Central memory CD8-positive, alpha-beta T cell (primary cell): ENCODE measurements around the gene MAP3K10.

Experiments used
- ATAC-seq: fragments of 150-1000 bp; cut with Tn5 transposase; replicated peaks from 2 replicates; pipeline ENCODE4 v1.10.0; 2022; ENCODE audit warnings: mild to moderate bottlenecking, moderate FRiP score, moderate number of reproducible peaks; ENCODE audit not compliant: poor library complexity, severe bottlenecking; ENCODE audit errors: extremely low read depth
- DNase-seq, 2 donors: peaks; one replicate each; pipeline ENCODE4 v3.0.0; 2021; ENCODE audit warnings: low spot score in 2 of 2
- H3K27ac Mint-ChIP-seq: one replicate; pipeline ENCODE4 v1.8.0; 2022; ENCODE audit warnings: low read depth, mild to moderate bottlenecking, moderate library complexity, mixed read lengths
- H3K27me3 Mint-ChIP-seq: one replicate; pipeline ENCODE4 v1.8.0; 2022; ENCODE audit warnings: mixed read lengths
- H3K36me3 Mint-ChIP-seq: one replicate; pipeline ENCODE4 v1.8.0; 2022; ENCODE audit warnings: mild to moderate bottlenecking, moderate library complexity, mixed read lengths; ENCODE audit not compliant: insufficient read depth
- H3K4me1 Mint-ChIP-seq: one replicate; pipeline ENCODE4 v1.8.0; 2022; ENCODE audit warnings: mixed read lengths
- H3K4me3 Mint-ChIP-seq: one replicate; pipeline ENCODE4 v1.8.0; 2022; ENCODE audit warnings: mild to moderate bottlenecking, moderate library complexity, mixed read lengths
- H3K9me3 Mint-ChIP-seq: one replicate; pipeline ENCODE4 v1.8.0; 2022; ENCODE audit warnings: mixed read lengths

MAP3K10 gene

GRCh38 chr19:40234429-40235237, 43.4 kb downstream of the MAP3K10 start:
- H3K9me3 Mint-ChIP-seq = no peaks in the 10 kb centered on the region
- no peaks in the 10 kb centered on the region for H3K27me3 Mint-ChIP-seq
- no peak overlapping the region for H3K4me3 Mint-ChIP-seq
- H3K4me1 Mint-ChIP-seq = no peaks in the 10 kb centered on the region
- peaks cover 29% of the 10 kb centered on the region for H3K36me3 Mint-ChIP-seq
- ATAC-seq (no peak), DNase-seq (no peak)
- peak overlapping the region; percentile 89 for H3K27ac Mint-ChIP-seq

GRCh38 chr19:40235238-40236025, 44.2 kb downstream of the MAP3K10 start:
- Mint-ChIP-seq H3K36me3 (peaks cover 36% of the 10 kb centered on the region), H3K4me3 (no peak overlapping the region), H3K27me3 (no peaks in the 10 kb centered on the region), H3K9me3 (no peaks in the 10 kb centered on the region), H3K4me1 (no peaks in the 10 kb centered on the region), H3K27ac (no peak overlapping the region)
- ATAC-seq = no peak
- no peak for DNase-seq

GRCh38 chr19:40236026-40236355, 44.8 kb downstream of the MAP3K10 start:
- Mint-ChIP-seq H3K27ac (no peak overlapping the region), H3K4me3 (no peak overlapping the region), H3K9me3 (no peaks in the 10 kb centered on the region), H3K36me3 (peaks cover 38% of the 10 kb centered on the region), H3K27me3 (no peaks in the 10 kb centered on the region), H3K4me1 (no peaks in the 10 kb centered on the region)
- ATAC-seq (no peak), DNase-seq (no peak)

- Mint-ChIP-seq H3K36me3 (peaks cover 38% of the 10 kb centered on the region), H3K9me3 (no peaks in the 10 kb centered on the region), H3K27ac (no peak overlapping the region), H3K27me3 (no peaks in the 10 kb centered on the region), H3K4me3 (no peak overlapping the region), H3K4me1 (no peaks in the 10 kb centered on the region)
- no peak for DNase-seq
- no peak for ATAC-seq
These were observed 45.1 kb downstream of the MAP3K10 start for GRCh38 chr19:40236366-40236765.

- H3K4me3 Mint-ChIP-seq = no peak overlapping the region
- H3K27ac Mint-ChIP-seq = no peak overlapping the region
- ATAC-seq (no peak), DNase-seq (no peak)
- no peaks in the 10 kb centered on the region for H3K4me1 Mint-ChIP-seq
- no peaks in the 10 kb centered on the region for H3K9me3 Mint-ChIP-seq
- H3K27me3 Mint-ChIP-seq = no peaks in the 10 kb centered on the region
- peaks cover 40% of the 10 kb centered on the region for H3K36me3 Mint-ChIP-seq
These were observed 46.6 kb downstream of the MAP3K10 start for GRCh38 chr19:40237791-40238190.

- no peaks in the 10 kb centered on the region for H3K9me3 Mint-ChIP-seq
These were observed 47.5 kb downstream of the MAP3K10 start for GRCh38 chr19:40238775-40239174.

GRCh38 chr19:40239415-40240226, 48.4 kb downstream of the MAP3K10 start:
- no peaks in the 10 kb centered on the region for H3K27me3 Mint-ChIP-seq
- peaks cover 43% of the 10 kb centered on the region for H3K36me3 Mint-ChIP-seq
- no peaks in the 10 kb centered on the region for H3K9me3 Mint-ChIP-seq
- peaks cover 4% of the 10 kb centered on the region for H3K4me1 Mint-ChIP-seq
- H3K4me3 Mint-ChIP-seq = no peak overlapping the region
- ATAC-seq (no peak), DNase-seq (no peak)
- no peak overlapping the region for H3K27ac Mint-ChIP-seq

More at GRCh38 chr19:40238775-40239174, 47.5 kb downstream of the MAP3K10 start:
- Mint-ChIP-seq H3K4me3 (no peak overlapping the region), H3K36me3 (peaks cover 45% of the 10 kb centered on the region), H3K4me1 (no peaks in the 10 kb centered on the region), H3K27ac (no peak overlapping the region), H3K27me3 (no peaks in the 10 kb centered on the region)
- no peak for ATAC-seq
- no peak for DNase-seq

GRCh38 chr19:40240332-40240731, 49.1 kb downstream of the MAP3K10 start:
- DNase-seq (no peak), ATAC-seq (no peak)
- H3K4me1 Mint-ChIP-seq = peaks cover 11% of the 10 kb centered on the region
- peaks cover 39% of the 10 kb centered on the region for H3K36me3 Mint-ChIP-seq
- no peaks in the 10 kb centered on the region for H3K27me3 Mint-ChIP-seq
- H3K9me3 Mint-ChIP-seq = no peaks in the 10 kb centered on the region
- H3K4me3 Mint-ChIP-seq = no peak overlapping the region
- H3K27ac Mint-ChIP-seq = no peak overlapping the region

GRCh38 chr19:40241125-40241808, 50.0 kb downstream of the MAP3K10 start:
- no peak for ATAC-seq
- H3K4me3 Mint-ChIP-seq = no peak overlapping the region
- no peak for DNase-seq
- H3K27me3 Mint-ChIP-seq = no peaks in the 10 kb centered on the region
- H3K27ac Mint-ChIP-seq = peak overlapping the region; percentile 78
- H3K9me3 Mint-ChIP-seq = no peaks in the 10 kb centered on the region
- peaks cover 37% of the 10 kb centered on the region for H3K36me3 Mint-ChIP-seq
- H3K4me1 Mint-ChIP-seq = peaks cover 14% of the 10 kb centered on the region

GRCh38 chr19:40241809-40242384, 50.7 kb downstream of the MAP3K10 start:
- Mint-ChIP-seq H3K4me3 (no peak overlapping the region), H3K36me3 (peaks cover 38% of the 10 kb centered on the region)

GRCh38 chr19:40242480-40242879, 51.3 kb downstream of the MAP3K10 start:
- Mint-ChIP-seq H3K9me3 (no peaks in the 10 kb centered on the region), H3K27me3 (no peaks in the 10 kb centered on the region), H3K36me3 (peaks cover 34% of the 10 kb centered on the region)

More at GRCh38 chr19:40241809-40242384, 50.7 kb downstream of the MAP3K10 start:
- Mint-ChIP-seq H3K27me3 (no peaks in the 10 kb centered on the region), H3K27ac (peak overlapping the region; percentile 78), H3K4me1 (peaks cover 18% of the 10 kb centered on the region), H3K9me3 (no peaks in the 10 kb centered on the region)
- ATAC-seq (no peak), DNase-seq (no peak)

GRCh38 chr19:40243181-40243580, 52.0 kb downstream of the MAP3K10 start:
- Mint-ChIP-seq H3K9me3 (no peaks in the 10 kb centered on the region), H3K27me3 (no peaks in the 10 kb centered on the region), H3K27ac (no peak overlapping the region), H3K4me3 (no peak overlapping the region), H3K4me1 (peaks cover 22% of the 10 kb centered on the region), H3K36me3 (peaks cover 34% of the 10 kb centered on the region)
- no peak for DNase-seq
- no peak for ATAC-seq

More at GRCh38 chr19:40242480-40242879, 51.3 kb downstream of the MAP3K10 start:
- peaks cover 18% of the 10 kb centered on the region for H3K4me1 Mint-ChIP-seq
- no peak for ATAC-seq
- DNase-seq = no peak
- no peak overlapping the region for H3K4me3 Mint-ChIP-seq
- no peak overlapping the region for H3K27ac Mint-ChIP-seq
